Duodenal mucosa (tissue), 2 donors: ENCODE results near the gene MISP.

Experiments used
- H3K27ac ChIP-seq: one replicate; pipeline ENCODE4 v1.7.0; 2013; ENCODE audit warnings: low read depth, low read length
- H3K27me3 ChIP-seq, 2 donors: one replicate each; pipeline ENCODE4 v1.7.0; 2013; ENCODE audit warnings: low read length in 2 of 2, control low read depth in 1 of 2; ENCODE audit not compliant: insufficient read depth in 2 of 2, control insufficient read depth in 1 of 2
- H3K36me3 ChIP-seq, 2 donors: one replicate each; pipeline ENCODE4 v1.7.0; 2013; ENCODE audit warnings: low read length in 2 of 2, control low read depth in 1 of 2; ENCODE audit not compliant: insufficient read depth in 2 of 2, control insufficient read depth in 1 of 2
- H3K4me1 ChIP-seq, 2 donors: one replicate each; pipeline ENCODE4 v1.7.0; 2013; ENCODE audit warnings: low read length in 2 of 2, control low read depth in 1 of 2; ENCODE audit not compliant: insufficient read depth in 2 of 2, control insufficient read depth in 1 of 2
- H3K4me3 ChIP-seq, 2 donors: one replicate each; pipeline ENCODE4 v1.7.0; 2013; ENCODE audit warnings: low read length in 2 of 2, low read depth in 1 of 2
- H3K9ac ChIP-seq, 2 donors: one replicate each; pipeline ENCODE4 v1.7.0; 2013; ENCODE audit warnings: low read length in 2 of 2, low read depth in 1 of 2
- H3K9me3 ChIP-seq, 2 donors: one replicate each; pipeline ENCODE4 v1.7.0; 2013; ENCODE audit warnings: low read length in 2 of 2, control low read depth in 1 of 2; ENCODE audit not compliant: control insufficient read depth in 1 of 2

The MISP gene

DNA sequence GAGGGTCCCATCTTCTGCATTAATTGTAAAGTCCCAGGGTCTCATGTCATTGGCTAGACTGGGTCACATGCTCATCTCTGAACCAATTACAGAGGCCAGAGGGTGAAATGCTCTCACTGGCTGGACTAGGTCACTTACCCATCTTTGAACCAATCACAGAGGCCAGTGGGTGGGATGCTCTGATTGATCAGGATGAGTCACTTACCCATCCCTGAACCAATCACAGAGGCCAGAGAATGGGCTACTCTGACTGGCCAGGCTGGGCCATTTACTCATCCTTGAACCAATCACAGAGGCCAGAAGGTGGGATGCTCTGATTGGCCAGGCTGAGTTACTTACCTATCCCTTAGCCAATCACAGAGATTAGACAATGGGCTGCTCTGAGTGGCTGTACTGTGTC, 5.3 kb downstream of the MISP start:
- no peaks in the 10 kb centered on the region for H3K9me3 ChIP-seq

GRCh38 chr19:756821-757688, 6.1 kb downstream of the MISP start:
- H3K36me3 ChIP-seq: peaks cover 17 to 42% of the 10 kb centered on the region in 2 donors
- H3K9ac ChIP-seq: no peak overlapping the region
- peaks cover 0 to 32% of the 10 kb centered on the region in 2 donors for H3K4me1 ChIP-seq
- H3K4me3 ChIP-seq: no peak overlapping the region
- H3K27ac ChIP-seq: no peak overlapping the region
- H3K27me3 ChIP-seq: no peaks in the 10 kb centered on the region
- H3K9me3 ChIP-seq: no peaks in the 10 kb centered on the region

More for the DNA sequence above, 5.3 kb downstream of the MISP start:
- no peak overlapping the region for H3K9ac ChIP-seq
- peaks cover 0 to 32% of the 10 kb centered on the region in 2 donors for H3K4me1 ChIP-seq
- H3K4me3 ChIP-seq: no peak overlapping the region
- no peak overlapping the region for H3K27ac ChIP-seq
- peaks cover 12 to 36% of the 10 kb centered on the region in 2 donors for H3K36me3 ChIP-seq
- H3K27me3 ChIP-seq: no peaks in the 10 kb centered on the region

DNA sequence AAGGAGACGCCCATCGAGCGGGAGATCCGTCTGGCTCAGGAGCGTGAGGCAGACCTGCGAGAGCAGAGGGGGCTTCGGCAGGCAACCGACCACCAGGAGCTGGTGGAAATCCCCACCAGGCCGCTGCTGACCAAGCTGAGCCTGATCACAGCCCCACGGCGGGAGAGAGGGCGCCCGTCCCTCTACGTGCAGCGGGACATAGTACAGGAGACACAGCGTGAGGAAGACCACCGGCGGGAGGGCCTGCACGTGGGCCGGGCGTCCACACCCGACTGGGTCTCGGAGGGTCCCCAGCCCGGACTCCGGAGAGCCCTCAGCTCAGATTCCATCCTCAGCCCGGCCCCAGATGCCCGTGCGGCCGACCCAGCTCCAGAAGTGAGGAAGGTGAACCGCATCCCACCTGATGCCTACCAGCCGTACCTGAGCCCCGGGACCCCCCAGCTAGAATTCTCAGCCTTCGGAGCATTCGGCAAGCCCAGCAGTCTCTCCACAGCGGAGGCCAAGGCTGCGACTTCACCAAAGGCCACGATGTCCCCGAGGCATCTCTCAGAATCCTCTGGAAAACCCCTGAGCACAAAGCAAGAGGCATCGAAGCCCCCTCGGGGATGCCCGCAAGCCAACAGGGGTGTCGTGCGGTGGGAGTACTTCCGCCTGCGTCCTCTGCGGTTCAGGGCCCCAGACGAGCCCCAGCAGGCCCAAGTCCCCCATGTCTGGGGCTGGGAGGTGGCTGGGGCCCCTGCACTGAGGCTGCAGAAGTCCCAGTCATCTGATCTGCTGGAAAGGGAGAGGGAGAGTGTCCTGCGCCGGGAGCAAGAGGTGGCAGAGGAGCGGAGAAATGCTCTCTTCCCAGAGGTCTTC, 7.1 kb downstream of the MISP start:
- peak overlapping the region in 1 of 2 donors; percentile 21 for H3K4me3 ChIP-seq
- no peaks in the 10 kb centered on the region for H3K27me3 ChIP-seq
- H3K4me1 ChIP-seq: peaks cover 0 to 28% of the 10 kb centered on the region in 2 donors
- H3K9ac ChIP-seq: no peak overlapping the region
- H3K27ac ChIP-seq: no peak overlapping the region
- peaks cover 20 to 46% of the 10 kb centered on the region in 2 donors for H3K36me3 ChIP-seq
- no peaks in the 10 kb centered on the region for H3K9me3 ChIP-seq

DNA sequence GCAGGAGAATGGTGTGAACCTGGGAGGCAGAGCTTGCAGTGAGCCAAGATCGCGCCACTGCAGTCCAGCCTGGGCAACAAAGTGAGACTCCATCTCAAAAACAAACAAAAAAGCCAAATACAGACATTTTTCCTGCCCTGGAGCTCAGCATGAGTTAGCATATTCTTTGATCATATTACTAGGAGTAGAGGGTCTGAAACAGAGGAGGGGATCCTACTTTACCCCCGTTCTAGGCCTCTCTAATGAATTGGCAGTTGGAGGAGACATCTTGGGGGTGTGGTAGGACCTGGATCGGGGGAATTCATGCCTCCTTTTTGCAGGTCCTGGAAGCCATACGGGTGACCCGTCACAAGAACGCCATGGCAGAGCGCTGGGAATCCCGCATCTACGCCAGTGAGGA, 12.3 kb downstream of the MISP start:
- Histone ChIP-seq H3K27ac (no peak overlapping the region), H3K36me3 (peaks cover 31 to 45% of the 10 kb centered on the region in 2 donors), H3K4me1 (no peaks in the 10 kb centered on the region), H3K4me3 (no peak overlapping the region), H3K9ac (no peak overlapping the region), H3K27me3 (no peaks in the 10 kb centered on the region), H3K9me3 (no peaks in the 10 kb centered on the region)

GRCh38 chr19:763869-764268, 13.0 kb downstream of the MISP start:
- peaks cover 31 to 39% of the 10 kb centered on the region in 2 donors for H3K36me3 ChIP-seq

GRCh38 chr19:764301-764700, 13.4 kb downstream of the MISP start:
- Histone ChIP-seq H3K27me3 (no peaks in the 10 kb centered on the region), H3K27ac (no peak overlapping the region), H3K9ac (no peak overlapping the region), H3K36me3 (peaks cover 31 to 39% of the 10 kb centered on the region in 2 donors), H3K4me3 (no peak overlapping the region), H3K9me3 (no peaks in the 10 kb centered on the region), H3K4me1 (no peaks in the 10 kb centered on the region)

More at GRCh38 chr19:763869-764268, 13.0 kb downstream of the MISP start:
- Histone ChIP-seq H3K9ac (no peak overlapping the region), H3K27me3 (no peaks in the 10 kb centered on the region), H3K9me3 (no peaks in the 10 kb centered on the region), H3K27ac (no peak overlapping the region), H3K4me1 (no peaks in the 10 kb centered on the region), H3K4me3 (no peak overlapping the region)

DNA sequence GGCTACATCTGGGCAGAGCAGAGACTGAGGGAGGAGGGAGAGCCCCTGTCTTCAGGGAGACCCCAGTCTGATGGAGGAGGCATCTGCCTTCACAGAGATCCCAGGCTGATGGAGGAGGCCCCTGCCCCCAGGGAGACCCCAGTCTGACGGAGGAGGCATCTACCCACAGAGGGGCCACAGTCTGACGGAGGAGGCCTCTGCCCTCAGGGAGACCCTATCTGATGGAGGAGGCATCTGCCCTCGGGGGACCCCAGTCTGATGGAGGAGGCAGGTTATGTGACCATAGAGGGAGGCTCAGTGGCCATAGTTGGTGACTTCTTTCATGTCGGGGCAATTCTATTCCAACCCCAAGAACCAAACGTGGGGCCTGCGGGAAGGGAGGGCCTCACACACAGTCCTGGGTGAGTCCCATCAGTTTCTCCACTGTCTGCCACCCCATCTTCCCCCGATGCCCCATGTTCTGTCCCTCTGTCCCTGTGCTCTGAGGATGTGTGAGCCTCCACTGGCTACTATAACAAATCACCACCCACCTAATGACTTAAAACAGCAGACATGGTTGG, 14.3 kb downstream of the MISP start:
- H3K27ac ChIP-seq: no peak overlapping the region
- no peaks in the 10 kb centered on the region for H3K27me3 ChIP-seq
- no peak overlapping the region for H3K4me3 ChIP-seq
- H3K9ac ChIP-seq: no peak overlapping the region
- H3K9me3 ChIP-seq: no peaks in the 10 kb centered on the region
- H3K4me1 ChIP-seq: no peaks in the 10 kb centered on the region
- peaks cover 26 to 32% of the 10 kb centered on the region in 2 donors for H3K36me3 ChIP-seq

GRCh38 chr19:768424-768823, 17.5 kb downstream of the MISP start:
- Histone ChIP-seq H3K4me3 (no peak overlapping the region), H3K27me3 (no peaks in the 10 kb centered on the region), H3K36me3 (peaks cover 10 to 13% of the 10 kb centered on the region in 2 donors), H3K9me3 (no peaks in the 10 kb centered on the region), H3K4me1 (no peaks in the 10 kb centered on the region), H3K27ac (no peak overlapping the region), H3K9ac (no peak overlapping the region)

- Histone ChIP-seq H3K4me3 (no peak overlapping the region), H3K36me3 (peaks cover 1% of the 10 kb centered on the region in 2 donors)
Measured at GRCh38 chr19:769616-770015, 18.7 kb downstream of the MISP start.

More at GRCh38 chr19:769616-770015, 18.7 kb downstream of the MISP start:
- Histone ChIP-seq H3K9me3 (no peaks in the 10 kb centered on the region), H3K27ac (no peak overlapping the region), H3K4me1 (no peaks in the 10 kb centered on the region), H3K9ac (no peak overlapping the region), H3K27me3 (no peaks in the 10 kb centered on the region)
